CD4-positive, CD25-positive, alpha-beta regulatory T cell (primary cell): ENCODE data around the gene HIPK4. TPM values are rescaled to one million over a fixed set of nuclear protein-coding genes. Genes with fewer than 3 reads are reported as not detected.

Source experiments
- ATAC-seq, 2 donors: fragments of 150-1000 bp; cut with Tn5 transposase; one replicate each; pipeline ENCODE4 v1.10.0; 2021; ENCODE audit warnings: low read depth in 2 of 2, moderate number of reproducible peaks in 2 of 2, moderate library complexity in 1 of 2
- DNase-seq, 3 donors: peaks; one replicate each; pipeline versions ENCODE4 v3.0.0 to v3.0.0-alpha.2; 2012 to 2022; ENCODE audit warnings: mixed read lengths in 1 of 3
- H3K27ac ChIP-seq: one replicate; pipeline ENCODE4 v1.7.0; 2013; ENCODE audit warnings: mild to moderate bottlenecking, low read length; ENCODE audit not compliant: insufficient read depth, poor library complexity, severe bottlenecking
- H3K27me3 ChIP-seq: one replicate; pipeline ENCODE4 v1.7.0; 2013; ENCODE audit warnings: low read length; ENCODE audit not compliant: control insufficient read depth, insufficient read depth
- H3K36me3 ChIP-seq: one replicate; pipeline ENCODE4 v1.7.0; 2013; ENCODE audit warnings: mild to moderate bottlenecking, low read length, moderate library complexity; ENCODE audit not compliant: control insufficient read depth, insufficient read depth
- H3K4me1 ChIP-seq: 2 replicates; pipeline ENCODE4 v1.7.0; 2013; ENCODE audit warnings: mild to moderate bottlenecking, low read length; ENCODE audit not compliant: insufficient read depth, control insufficient read depth, poor library complexity, severe bottlenecking
- H3K4me3 ChIP-seq: one replicate; pipeline ENCODE4 v1.7.0; 2013; ENCODE audit warnings: low read depth, mild to moderate bottlenecking, low read length, moderate library complexity
- H3K9me3 ChIP-seq, 2 experiments: 1 replicate in 1 of 2; 2 replicates in 1 of 2; pipeline ENCODE4 v1.7.0; 2013; ENCODE audit warnings: low read length in 2 of 2, mild to moderate bottlenecking in 1 of 2, moderate library complexity in 1 of 2; ENCODE audit not compliant: control insufficient read depth in 2 of 2
- H3K27ac Mint-ChIP-seq, 3 donors: one replicate each; pipeline ENCODE4 v1.8.0; 2020 to 2022; ENCODE audit warnings: mild to moderate bottlenecking in 3 of 3, mixed read lengths in 3 of 3, moderate library complexity in 2 of 3
- H3K27me3 Mint-ChIP-seq: one replicate; pipeline ENCODE4 v1.8.0; 2022; ENCODE audit warnings: mild to moderate bottlenecking, mixed read lengths
- H3K36me3 Mint-ChIP-seq: one replicate; pipeline ENCODE4 v1.8.0; 2020; ENCODE audit warnings: mixed read lengths
- H3K4me1 Mint-ChIP-seq, 4 donors: one replicate each; pipeline ENCODE4 v1.8.0; 2020 to 2022; ENCODE audit warnings: mixed read lengths in 4 of 4, mild to moderate bottlenecking in 1 of 4
- H3K4me3 Mint-ChIP-seq, 4 donors: one replicate each; pipeline ENCODE4 v1.8.0; 2020 to 2022; ENCODE audit warnings: mild to moderate bottlenecking in 4 of 4, mixed read lengths in 4 of 4, moderate library complexity in 3 of 4
- H3K9me3 Mint-ChIP-seq, 7 donors: one replicate each; pipeline ENCODE4 v1.8.0; 2020 to 2022; ENCODE audit warnings: mixed read lengths in 7 of 7, mild to moderate bottlenecking in 3 of 7, moderate library complexity in 2 of 7
- polyA plus RNA-seq, 4 donors: library from polyadenylated mRNA; unstranded; fragments of 300-500 nt; fragmentation: Illumina TruSeq; gene quantifications; one replicate each; pipeline ENCODE4 v1.2.3, GENCODE V29; 2021
- total RNA-seq: library from RNA; stranded (reverse); gene quantifications from one replicate; pipeline ENCODE4 v1.2.3, GENCODE V29; 2022

Gene HIPK4
- total and polyA plus RNA-seq, 5 donors from 2014 or later = not detected

DNA sequence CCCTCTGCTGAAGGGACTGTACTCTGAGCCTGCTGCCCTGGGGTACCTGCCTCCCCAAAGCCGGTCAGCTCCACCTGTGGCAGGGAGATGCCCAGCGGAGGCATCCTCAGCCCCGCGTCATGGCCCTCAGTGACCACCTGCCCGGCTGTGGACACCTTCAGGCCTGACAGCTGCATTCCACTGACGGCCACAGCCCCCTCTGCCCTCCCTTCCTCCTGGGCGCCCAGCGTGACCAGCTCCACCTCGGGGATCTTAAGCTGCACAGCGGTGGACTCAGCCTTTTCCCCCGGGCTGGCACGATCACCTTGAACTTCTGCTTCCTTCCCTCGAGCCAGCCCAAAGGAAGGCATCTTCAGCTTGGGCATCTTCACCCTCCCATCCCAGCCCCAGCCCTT lies 4.8 kb upstream of the HIPK4 start:
- H3K36me3 ChIP-seq = no peaks in the 10 kb centered on the region
- Mint-ChIP-seq H3K4me3 (no peak overlapping the region), H3K9me3 (peaks cover 0 to 1% (median 0%) of the 10 kb centered on the region in 7 donors), H3K4me1 (peaks cover 0 to 14% (median 8%) of the 10 kb centered on the region in 4 donors), H3K27me3 (peaks cover 4% of the 10 kb centered on the region), H3K36me3 (peaks cover 3% of the 10 kb centered on the region), H3K27ac (no peak overlapping the region)
- H3K27me3 ChIP-seq = no peaks in the 10 kb centered on the region
- no peaks in the 10 kb centered on the region for H3K9me3 ChIP-seq
- ATAC-seq (no peak), DNase-seq (no peak)
- H3K27ac ChIP-seq = no peak overlapping the region
- H3K4me3 ChIP-seq = no peak overlapping the region
- no peaks in the 10 kb centered on the region for H3K4me1 ChIP-seq

DNA sequence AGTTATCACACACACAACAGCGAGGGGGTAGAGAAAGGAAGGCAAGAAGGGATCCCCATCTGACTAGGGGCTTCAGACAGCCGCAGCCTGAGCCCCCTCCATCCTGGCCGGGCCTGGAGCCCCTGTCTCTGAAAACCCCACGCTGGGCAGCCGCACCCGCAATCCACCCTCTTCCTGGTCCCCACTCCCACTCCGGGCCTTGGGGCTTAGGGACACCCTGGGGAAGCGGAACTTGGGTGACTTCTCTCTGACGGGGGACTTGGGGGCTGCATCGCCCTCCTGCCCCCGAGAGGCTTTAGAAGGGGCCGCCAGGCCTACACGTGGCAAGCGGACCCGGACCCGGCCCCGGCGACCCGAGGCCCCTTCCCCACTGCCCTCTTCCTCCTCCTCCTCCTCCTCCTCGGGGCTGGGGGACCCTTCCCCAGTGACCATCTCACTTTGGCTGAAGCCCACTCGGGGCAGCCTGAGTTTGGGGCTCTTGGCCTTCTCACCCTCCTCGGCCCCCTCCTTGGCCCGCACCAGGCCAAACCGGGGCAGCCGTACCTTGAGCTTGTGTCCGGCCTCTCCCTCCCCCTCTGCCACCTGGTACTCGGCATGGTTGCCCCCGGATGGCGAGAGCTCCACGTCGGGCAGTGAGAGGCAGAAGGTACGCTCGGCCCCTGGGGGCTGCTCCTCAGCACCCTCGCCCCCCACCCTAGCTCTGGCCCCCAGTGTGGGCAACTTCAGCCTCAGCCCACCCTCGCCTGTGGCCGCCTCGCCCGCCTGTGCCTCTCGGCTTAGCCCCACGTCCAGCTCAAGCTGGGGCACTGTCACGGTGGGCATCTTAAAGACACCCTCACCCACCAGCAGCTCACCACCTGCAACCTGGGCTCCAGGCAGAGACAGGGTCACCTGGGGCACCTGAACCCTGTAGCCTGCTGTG lies 4.2 kb upstream of the HIPK4 start:
- Mint-ChIP-seq H3K27me3 (no peaks in the 10 kb centered on the region), H3K4me3 (no peak overlapping the region), H3K36me3 (peaks cover 3% of the 10 kb centered on the region), H3K4me1 (peaks cover 0 to 9% (median 3%) of the 10 kb centered on the region in 4 donors), H3K9me3 (peaks cover 0 to 1% (median 0%) of the 10 kb centered on the region in 7 donors), H3K27ac (no peak overlapping the region)
- H3K4me1 ChIP-seq = no peaks in the 10 kb centered on the region
- no peak for DNase-seq
- no peaks in the 10 kb centered on the region for H3K36me3 ChIP-seq
- no peak for ATAC-seq
- H3K9me3 ChIP-seq = no peaks in the 10 kb centered on the region
- H3K27me3 ChIP-seq = no peaks in the 10 kb centered on the region
- no peak overlapping the region for H3K4me3 ChIP-seq
- H3K27ac ChIP-seq = no peak overlapping the region

DNA sequence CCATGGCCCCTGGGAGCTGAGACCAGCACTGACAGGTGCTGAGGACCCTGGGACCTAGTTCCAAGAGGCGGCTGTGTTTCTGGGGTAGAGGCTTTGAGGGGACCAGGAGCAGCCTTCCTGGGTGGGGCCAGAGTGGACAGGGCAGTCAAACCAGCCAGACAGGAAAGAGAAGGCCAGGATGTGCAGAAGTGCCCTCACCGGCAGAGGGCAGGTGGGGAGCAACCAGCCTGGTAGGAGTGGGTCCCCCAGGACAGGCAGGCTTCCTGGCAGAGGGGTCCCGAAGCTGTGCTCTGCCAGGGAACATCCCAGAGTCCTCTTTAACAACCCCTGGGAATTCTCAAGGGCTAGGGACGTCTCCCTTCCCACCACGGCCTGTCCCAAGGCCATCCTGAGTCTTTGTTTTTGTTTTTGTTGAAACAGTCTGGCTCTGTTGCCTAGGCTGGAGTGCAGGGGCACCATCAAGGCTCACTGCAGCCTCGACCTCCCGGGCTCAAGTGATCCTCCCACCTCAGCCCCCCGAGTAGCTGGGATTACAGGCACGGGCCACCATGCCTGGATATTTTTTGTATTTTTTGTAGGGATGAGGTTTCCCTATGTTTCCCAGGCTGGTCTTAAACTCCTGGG lies 3.0 kb upstream of the HIPK4 start:
- Histone ChIP-seq H3K4me1 (no peaks in the 10 kb centered on the region), H3K27ac (no peak overlapping the region), H3K36me3 (no peaks in the 10 kb centered on the region), H3K27me3 (no peaks in the 10 kb centered on the region), H3K4me3 (no peak overlapping the region), H3K9me3 (no peaks in the 10 kb centered on the region)
- ATAC-seq (no peak), DNase-seq (no peak)
- Mint-ChIP-seq H3K27ac (no peak overlapping the region), H3K27me3 (no peaks in the 10 kb centered on the region), H3K36me3 (no peaks in the 10 kb centered on the region), H3K4me3 (no peak overlapping the region), H3K9me3 (no peaks in the 10 kb centered on the region), H3K4me1 (no peaks in the 10 kb centered on the region)

DNA sequence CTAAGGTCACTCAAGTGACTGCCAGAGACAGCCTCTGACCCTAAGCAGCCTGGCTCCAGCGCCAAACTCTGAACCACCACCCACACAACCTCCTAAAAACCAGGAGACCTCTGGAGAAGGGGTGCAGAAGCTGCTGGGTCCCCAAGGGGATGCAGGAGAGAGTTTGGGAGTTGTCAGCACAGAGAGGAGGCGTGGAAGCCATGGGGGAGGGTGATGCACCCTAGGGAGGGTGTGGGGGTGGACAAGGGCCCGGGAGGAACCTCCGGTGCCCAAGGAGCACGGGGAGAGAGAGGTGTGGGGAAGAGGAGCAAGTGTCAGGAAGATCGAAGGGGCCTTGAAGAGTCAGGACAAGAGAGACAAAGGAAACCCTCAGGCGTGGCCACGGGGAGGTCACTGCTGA lies 2.1 kb upstream of the HIPK4 start:
- Mint-ChIP-seq H3K27me3 (no peaks in the 10 kb centered on the region), H3K36me3 (no peaks in the 10 kb centered on the region), H3K4me1 (no peaks in the 10 kb centered on the region), H3K4me3 (no peak overlapping the region), H3K27ac (no peak overlapping the region), H3K9me3 (no peaks in the 10 kb centered on the region)
- no peak overlapping the region for H3K4me3 ChIP-seq
- H3K27me3 ChIP-seq = no peaks in the 10 kb centered on the region
- ATAC-seq (no peak), DNase-seq (no peak)
- no peak overlapping the region for H3K27ac ChIP-seq
- no peaks in the 10 kb centered on the region for H3K9me3 ChIP-seq
- no peaks in the 10 kb centered on the region for H3K4me1 ChIP-seq
- no peaks in the 10 kb centered on the region for H3K36me3 ChIP-seq

DNA sequence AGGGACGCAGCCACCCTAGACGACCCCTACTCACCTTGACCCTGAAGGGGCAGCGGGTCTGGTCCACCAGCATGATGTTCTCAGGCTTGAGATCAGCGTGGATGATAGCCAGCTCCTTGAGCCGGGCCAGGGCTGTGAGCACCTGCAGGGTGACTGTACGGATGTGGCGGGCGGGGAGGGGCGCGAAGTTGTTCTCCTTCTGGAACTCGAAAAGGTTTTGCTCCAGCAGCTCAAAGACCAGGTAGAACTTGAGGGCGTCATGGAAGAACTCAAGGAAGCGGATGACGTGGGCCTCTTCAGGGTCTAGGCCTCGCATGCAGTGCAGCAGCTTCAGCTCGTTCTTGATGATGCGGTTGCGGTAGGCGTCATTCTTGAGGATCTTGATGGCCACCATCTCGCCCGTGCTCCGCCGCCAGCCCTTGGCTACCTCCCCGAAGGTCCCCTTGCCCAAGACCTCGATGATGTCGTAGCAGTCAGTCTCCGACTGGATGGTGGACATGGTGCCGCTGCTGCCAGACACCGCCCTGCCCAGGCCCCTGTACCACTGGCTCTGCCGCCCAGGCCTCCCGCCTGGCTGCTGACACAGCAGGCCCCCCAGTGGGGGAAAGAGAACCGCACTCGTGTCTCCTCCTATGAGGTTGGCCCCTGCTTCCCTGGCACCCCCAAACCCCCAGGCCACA lies 437 bp downstream of the HIPK4 start:
- H3K4me3 ChIP-seq = no peak overlapping the region
- no peaks in the 10 kb centered on the region for H3K4me1 ChIP-seq
- no peak for ATAC-seq
- H3K27ac ChIP-seq = no peak overlapping the region
- Mint-ChIP-seq H3K27me3 (no peaks in the 10 kb centered on the region), H3K27ac (no peak overlapping the region), H3K36me3 (no peaks in the 10 kb centered on the region), H3K9me3 (no peaks in the 10 kb centered on the region), H3K4me3 (no peak overlapping the region), H3K4me1 (no peaks in the 10 kb centered on the region)
- no peaks in the 10 kb centered on the region for H3K27me3 ChIP-seq
- H3K9me3 ChIP-seq = no peaks in the 10 kb centered on the region
- no peaks in the 10 kb centered on the region for H3K36me3 ChIP-seq
- DNase-seq = no peak

DNA sequence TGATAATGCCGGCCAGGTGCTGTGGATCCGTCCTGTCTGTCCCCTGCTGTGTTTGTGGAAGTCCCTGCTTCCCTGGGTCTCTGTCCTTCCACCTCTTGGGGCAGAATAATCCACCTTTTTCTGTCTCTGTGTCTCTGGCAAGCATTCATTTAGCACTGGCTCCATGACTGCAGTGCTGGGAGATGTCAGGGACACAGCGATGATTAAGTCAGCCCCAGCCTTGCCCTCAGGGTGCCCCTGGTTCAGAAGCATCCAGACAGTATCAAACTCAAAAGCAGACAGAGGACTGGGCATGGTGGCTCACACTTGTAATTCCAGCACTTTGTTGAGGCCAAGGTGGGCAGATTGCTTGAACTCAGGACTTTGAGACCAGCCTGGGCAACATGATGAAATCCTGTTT lies 1.5 kb downstream of the HIPK4 start:
- H3K27ac Mint-ChIP-seq = no peak overlapping the region
- no peaks in the 10 kb centered on the region for H3K27me3 ChIP-seq
- no peaks in the 10 kb centered on the region for H3K36me3 ChIP-seq
- H3K4me3 ChIP-seq = no peak overlapping the region
- no peak overlapping the region for H3K27ac ChIP-seq
- peaks cover 0 to 1% (median 0%) of the 10 kb centered on the region in 7 donors for H3K9me3 Mint-ChIP-seq
- DNase-seq (no peak), ATAC-seq (no peak)
- H3K27me3 Mint-ChIP-seq = no peaks in the 10 kb centered on the region
- no peaks in the 10 kb centered on the region for H3K4me1 ChIP-seq
- H3K4me3 Mint-ChIP-seq = no peak overlapping the region
- H3K4me1 Mint-ChIP-seq = no peaks in the 10 kb centered on the region
- H3K9me3 ChIP-seq = no peaks in the 10 kb centered on the region
- H3K36me3 Mint-ChIP-seq = no peaks in the 10 kb centered on the region

DNA sequence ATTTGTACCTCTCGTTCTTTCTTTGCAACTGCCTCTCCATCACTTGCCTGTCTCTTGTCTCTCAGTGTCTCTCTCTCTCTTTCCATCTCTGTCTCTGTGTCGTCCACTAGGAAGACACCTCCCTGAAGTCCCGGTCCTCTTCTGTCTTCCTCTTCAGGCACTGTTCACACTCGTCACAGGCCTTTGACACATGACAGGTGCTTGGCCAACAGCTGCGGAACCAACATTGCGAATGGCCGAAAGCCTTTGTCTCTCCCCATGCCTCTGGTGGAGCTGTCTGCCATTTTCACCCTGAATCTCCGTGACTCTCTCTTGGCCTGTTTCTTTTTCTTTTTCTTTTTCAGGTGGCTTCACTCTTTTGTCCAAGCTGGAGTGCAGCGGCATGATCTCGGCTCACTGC lies 2.8 kb downstream of the HIPK4 start:
- Mint-ChIP-seq H3K27ac (no peak overlapping the region), H3K4me3 (no peak overlapping the region), H3K9me3 (peaks cover 0 to 1% (median 0%) of the 10 kb centered on the region in 7 donors), H3K27me3 (no peaks in the 10 kb centered on the region), H3K4me1 (no peaks in the 10 kb centered on the region), H3K36me3 (no peaks in the 10 kb centered on the region)
- Histone ChIP-seq H3K9me3 (no peaks in the 10 kb centered on the region), H3K36me3 (no peaks in the 10 kb centered on the region), H3K4me3 (no peak overlapping the region), H3K27me3 (no peaks in the 10 kb centered on the region), H3K27ac (no peak overlapping the region), H3K4me1 (no peaks in the 10 kb centered on the region)
- DNase-seq (no peak), ATAC-seq (no peak)
